IMR-90 (cell line): Measurements from ENCODE around the gene GRID2IP. TPM values are rescaled to one million over a fixed set of nuclear protein-coding genes. Genes with fewer than 3 reads are reported as not detected.

Source experiments
- ATAC-seq: fragments of 200-7000 bp; cut with Tn5 transposase; 2 replicates; pipeline ENCODE4 v1.9.1; 2020; ENCODE audit warnings: low read depth, mild to moderate bottlenecking, moderate library complexity
- BruUV-seq: library from RNA; stranded (reverse); fragments of 400-500 nt; replicated peaks from 2 replicates; lab custom pipeline; 2021; lab: Mats Ljungman, UMichigan
- CTCF ChIA-PET: fragments of 300-600 bp; formaldehyde crosslinking; extraction: SDS; loops from one replicate; lab custom pipeline; 2021; ENCODE audit warnings: antibody characterized with exemption; lab: Yijun Ruan, JAX
- POLR2A ChIA-PET: fragments of 300-600 bp; sonication (Branson Sonifier 250); formaldehyde crosslinking; loops from one replicate; lab custom pipeline; 2022; ENCODE audit warnings: antibody characterized with exemption; ENCODE audit not compliant: unreplicated experiment; lab: Charles Lee
- DNase-seq: peaks from one replicate; pipeline ENCODE4 v3.0.0; 2013
- H2AFZ ChIP-seq: replicated peaks from 2 replicates; pipeline ENCODE3; 2013; ENCODE audit warnings: low read length, mild to moderate bottlenecking; ENCODE audit not compliant: poor library complexity
- H2AK5ac ChIP-seq: 2 replicates; pipeline ENCODE4 v1.6.1; 2013; ENCODE audit warnings: low read depth, low read length, inconsistent platforms
- H2AK9ac ChIP-seq: replicated peaks from 2 replicates; pipeline ENCODE3; 2013; ENCODE audit warnings: mild to moderate bottlenecking, low read depth, low read length, moderate library complexity; ENCODE audit not compliant: poor library complexity
- H2BK120ac ChIP-seq: 2 replicates; pipeline ENCODE4 v1.6.1; 2013; ENCODE audit warnings: low read depth, low read length, inconsistent platforms
- H2BK15ac ChIP-seq: 3 replicates; pipeline ENCODE4 v1.6.1; 2013; ENCODE audit warnings: low read depth, low read length, inconsistent platforms
- H2BK20ac ChIP-seq: 2 replicates; pipeline ENCODE4 v1.6.1; 2013; ENCODE audit warnings: low read depth, mild to moderate bottlenecking, inconsistent platforms, low read length, moderate library complexity
- H2BK5ac ChIP-seq: 2 replicates; pipeline ENCODE4 v1.6.1; 2013; ENCODE audit warnings: mild to moderate bottlenecking, low read depth, low read length, inconsistent platforms; ENCODE audit not compliant: poor library complexity, severe bottlenecking
- H3K14ac ChIP-seq: replicated peaks from 2 replicates; pipeline ENCODE4 v1.6.1; 2013; ENCODE audit warnings: low read depth, low read length, inconsistent platforms
- H3K18ac ChIP-seq: 2 replicates; pipeline ENCODE4 v1.6.1; 2013; ENCODE audit warnings: low read depth, low read length, control low read depth
- H3K23ac ChIP-seq: 2 replicates; pipeline ENCODE4 v1.6.1; 2013; ENCODE audit warnings: low read depth, low read length, inconsistent platforms
- H3K27ac ChIP-seq: 2 replicates; pipeline ENCODE4 v1.5.1; 2013; ENCODE audit warnings: mild to moderate bottlenecking, control low read depth, low read length; ENCODE audit not compliant: insufficient read depth
- H3K27me3 ChIP-seq: 2 replicates; pipeline ENCODE4 v1.6.1; 2013; ENCODE audit warnings: low read length; ENCODE audit not compliant: control insufficient read depth, insufficient read depth
- H3K36me3 ChIP-seq: 2 replicates; pipeline ENCODE4 v1.6.1; 2013; ENCODE audit warnings: low read length, mixed read lengths; ENCODE audit not compliant: control insufficient read depth, insufficient read depth
- H3K4ac ChIP-seq: 2 replicates; pipeline ENCODE4 v1.6.1; 2013; ENCODE audit warnings: low read depth, low read length, inconsistent platforms
- H3K4me1 ChIP-seq: 2 replicates; pipeline ENCODE4 v1.6.1; 2013; ENCODE audit warnings: low read length, mixed read lengths; ENCODE audit not compliant: control insufficient read depth, insufficient read depth
- H3K4me2 ChIP-seq: 2 replicates; pipeline ENCODE4 v1.6.1; 2013; ENCODE audit warnings: low read depth, mild to moderate bottlenecking, control low read depth, low read length, moderate library complexity
- H3K4me3 ChIP-seq: 2 replicates; pipeline ENCODE4 v1.5.1; 2013; ENCODE audit warnings: low read depth, mild to moderate bottlenecking, control low read depth, low read length, moderate library complexity; ENCODE audit not compliant: insufficient read depth
- H3K56ac ChIP-seq: 2 replicates; pipeline ENCODE4 v1.6.1; 2013; ENCODE audit warnings: low read length, inconsistent platforms; ENCODE audit not compliant: insufficient read depth; ENCODE audit errors: extremely low read depth
- H3K79me1 ChIP-seq, 2 experiments: 2 replicates each; pipeline ENCODE4 v1.6.1; 2013; ENCODE audit warnings: low read length in 2 of 2, inconsistent platforms in 1 of 2, low read depth in 1 of 2
- H3K9ac ChIP-seq: 2 replicates; pipeline ENCODE4 v1.6.1; 2013; ENCODE audit warnings: low read depth, low read length, control low read depth
- H3K9me1 ChIP-seq: 2 replicates; pipeline ENCODE4 v1.6.1; 2013; ENCODE audit warnings: low read length, inconsistent platforms; ENCODE audit not compliant: insufficient read depth
- H3K9me3 ChIP-seq: 2 replicates; pipeline ENCODE4 v1.6.1; 2013; ENCODE audit warnings: low read length; ENCODE audit not compliant: control insufficient read depth, insufficient read depth
- H4K20me1 ChIP-seq: 2 replicates; pipeline ENCODE4 v1.6.1; 2013; ENCODE audit warnings: low read length, inconsistent platforms; ENCODE audit not compliant: insufficient read depth
- H4K5ac ChIP-seq: 2 replicates; pipeline ENCODE4 v1.6.1; 2013; ENCODE audit warnings: mild to moderate bottlenecking, low read depth, low read length, control low read depth
- H4K8ac ChIP-seq, 2 experiments: 2 replicates each; pipeline ENCODE4 v1.6.1; 2013; ENCODE audit warnings: low read depth in 2 of 2, low read length in 2 of 2, control low read depth in 1 of 2, inconsistent platforms in 1 of 2
- H4K91ac ChIP-seq: 2 replicates; pipeline ENCODE4 v1.6.1; 2013; ENCODE audit warnings: low read depth, low read length, inconsistent platforms; ENCODE audit not compliant: insufficient read depth
- MAZ ChIP-seq: IDR thresholded peaks from 2 replicates; pipeline ENCODE4 v1.6.1; 2012; ENCODE audit warnings: low read depth, mild to moderate bottlenecking, low read length, improper control_type of control experiment, moderate library complexity, borderline replicate concordance
- POLR2A ChIP-seq: IDR thresholded peaks from 2 replicates; pipeline ENCODE4 v1.6.1; 2012; ENCODE audit warnings: mild to moderate bottlenecking, low read depth, low read length
- WGBS, 2 experiments: methylation state at CpG; one replicate each; pipeline versions ENCODE4 v1.1.5 to v1.1.7; 2013; ENCODE audit warnings: missing lambda C conversion rate in 2 of 2; ENCODE audit not compliant: insufficient read length in 1 of 2; ENCODE audit errors: extremely low coverage in 2 of 2; 5-methylcytosine and 5-hydroxymethylcytosine counted together
- dilution Hi-C: fragments of 300-500 bp; cut with HindIII; formaldehyde crosslinking; loops from one replicate; pipeline ENCODE4 v1.14.3; 2018; ENCODE audit warnings: low sequenced_read_pairs; ENCODE audit not compliant: unreplicated experiment
- in situ Hi-C: fragments of 300-500 bp; cut with MboI; formaldehyde crosslinking; loops from 3 replicates; pipeline ENCODE4 v1.14.3; 2019; ENCODE audit warnings: low sequenced_read_pairs, inconsistent platforms, mixed read lengths
- intact Hi-C: fragments of 100-400 bp; cut with micrococcal nuclease; formaldehyde crosslinking; loops from 2 replicates; pipeline ENCODE4 v1.10.0; 2022
- polyA plus RNA-seq, 3 experiments: library from polyadenylated mRNA; depleted of rRNA; stranded (reverse); fragments of >200 nt; gene quantifications; 2 replicates each; pipeline ENCODE4 v1.2.3, GENCODE V29; 2012; ENCODE audit warnings: low replicate concordance in 1 of 3
- total RNA-seq: library from RNA; depleted of rRNA; stranded (reverse); fragments of >200 nt; gene quantifications from 2 replicates; pipeline ENCODE4 v1.2.3, GENCODE V29; 2012

GRID2IP gene
- total and polyA plus RNA-seq, 2 of the 4 experiments (the other 2 are of a cell fraction): not detected

DNA sequence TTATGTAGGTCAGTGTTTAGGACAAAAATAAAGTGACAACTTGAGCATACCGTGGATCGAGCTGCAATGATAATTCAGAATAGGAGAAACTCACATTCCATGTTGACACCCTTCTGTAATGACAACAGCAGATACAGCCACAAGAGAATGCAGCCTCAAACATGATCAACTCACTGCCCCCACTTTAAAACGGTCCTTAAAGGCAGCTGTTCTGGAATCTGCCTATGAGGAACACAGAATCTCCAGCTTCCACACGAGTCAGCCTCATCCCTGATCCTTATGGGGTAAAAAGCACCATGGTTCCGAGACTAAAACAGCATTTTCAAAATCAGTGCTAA is 71.0 kb downstream of the GRID2IP start:
- no peaks in the 10 kb centered on the region for H3K27me3 ChIP-seq
- intact Hi-C loops: no loop called here
- BruUV-seq: no TSS peak
- H2BK20ac ChIP-seq: no peak overlapping the region
- H3K56ac ChIP-seq: no peak overlapping the region
- H2BK15ac ChIP-seq: no peak overlapping the region
- peaks cover 86% of the 10 kb centered on the region for H4K20me1 ChIP-seq
- in situ Hi-C loops: no loop called here
- no peak for ATAC-seq
- no peak overlapping the region for H2AK9ac ChIP-seq
- H3K79me1 ChIP-seq: peaks cover 6 to 35% of the 10 kb centered on the region in 2 experiments; a peak in 2 of 4 replicates
- no peaks in the 10 kb centered on the region for H3K9me3 ChIP-seq
- H3K18ac ChIP-seq: no peak overlapping the region
- TF ChIP-seq MAZ: no peak
- TF ChIP-seq POLR2A: 0 out of 2 replicates have a peak, but pooled peaks have one; percentile 20
- CTCF ChIA-PET: interaction anchor here (0.6 kb wide), 1 partner anchor 34 kb away, joined by 3 read pairs; no protein-coding TSS in a partner anchor
- WGBS, 2 experiments: 90% methylated on average over 2 of the region's 5 CpGs; no CpG with 5 or more reads in 1 of the 2 experiments
- peak overlapping the region; percentile 6 for H3K4me2 ChIP-seq
- dilution Hi-C loops: no loop called here
- H3K9me1 ChIP-seq: peaks cover 15% of the 10 kb centered on the region; the same call in 1 of the 2 replicates
- H4K5ac ChIP-seq: no peak overlapping the region
- no peak overlapping the region for H3K4me3 ChIP-seq
- POLR2A ChIA-PET: no interaction called here
- H3K23ac ChIP-seq: no peak overlapping the region
- peaks cover 19% of the 10 kb centered on the region for H3K4me1 ChIP-seq
- H3K27ac ChIP-seq: no peak overlapping the region
- no peak overlapping the region for H3K9ac ChIP-seq
- no peak for DNase-seq
- no peak overlapping the region for H3K14ac ChIP-seq
- no peak overlapping the region for H2BK5ac ChIP-seq
- H4K8ac ChIP-seq: no peak overlapping the region
- no peak overlapping the region for H2AK5ac ChIP-seq
- no peak overlapping the region for H2BK120ac ChIP-seq
- peaks cover 25% of the 10 kb centered on the region for H3K36me3 ChIP-seq
- no peak overlapping the region for H4K91ac ChIP-seq
- H3K4ac ChIP-seq: no peak overlapping the region
- H2AFZ ChIP-seq: no peak overlapping the region
